Erythroblast (primary cell): ENCODE results near the gene ACAP3.

Experiments
- GATA1 ChIP-seq: IDR thresholded peaks from 2 replicates; pipeline ENCODE4 v1.6.1; 2011; ENCODE audit warnings: low read depth, mild to moderate bottlenecking, control low read depth, low read length, moderate library complexity
- POLR2A ChIP-seq: IDR thresholded peaks from 2 replicates; pipeline ENCODE4 v1.6.1; 2011; ENCODE audit warnings: mild to moderate bottlenecking, low read length

- TF ChIP-seq POLR2A = no peak
- no peak for TF ChIP-seq GATA1
Observed at GRCh38 chr1:1273209-1273511, 34.6 kb downstream of the ACAP3 start.
